ENCODE data around the gene DCUN1D2. TPM values are rescaled to one million over a fixed set of nuclear protein-coding genes. Genes with fewer than 3 reads are reported as not detected.
"Not testable (repeated sequence)": the region's sequence is repeated elsewhere in the genome, so short reads cannot be mapped to it uniquely, and the experiment has no call there.

DCUN1D2 gene
- total RNA-seq, 1 experiment from 2014 or later = 38.6 TPM

DNA sequence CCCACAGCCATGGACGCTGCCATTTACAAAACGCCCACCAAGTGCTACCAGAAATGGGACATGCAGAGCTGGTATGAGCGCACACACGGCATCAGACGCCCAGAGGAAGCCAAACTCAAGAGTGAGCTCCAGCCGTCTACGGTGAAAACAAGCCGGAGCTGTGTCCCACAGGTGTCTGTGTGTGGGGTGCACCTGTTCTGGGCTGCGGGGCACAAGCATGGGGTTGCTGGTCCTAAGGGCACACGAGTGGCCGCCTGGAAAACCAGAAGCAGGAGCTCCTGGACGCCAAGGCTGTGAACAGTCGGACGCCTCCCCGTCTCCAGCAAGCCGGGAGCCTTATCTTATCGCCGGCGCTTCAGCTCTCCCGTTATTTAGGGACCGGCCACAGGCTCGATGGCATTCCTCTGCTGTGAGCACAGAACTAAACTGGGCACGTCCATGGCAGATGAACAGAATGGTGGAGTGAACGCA, 38.5 kb downstream of the DCUN1D2 start:
- intact Hi-C loops (cut with micrococcal nuclease; ENCODE audit: unreplicated experiment) = no loop called here
- no peaks in the 10 kb centered on the region for H3K27me3 ChIP-seq (replicated peaks; ENCODE audit: insufficient read depth, low read depth, low read length, poor library complexity)
- CTCF ChIA-PET = interaction anchor here (0.6 kb wide), 1 partner anchor 87 kb away, joined by 3 read pairs; no protein-coding TSS in a partner anchor

DNA sequence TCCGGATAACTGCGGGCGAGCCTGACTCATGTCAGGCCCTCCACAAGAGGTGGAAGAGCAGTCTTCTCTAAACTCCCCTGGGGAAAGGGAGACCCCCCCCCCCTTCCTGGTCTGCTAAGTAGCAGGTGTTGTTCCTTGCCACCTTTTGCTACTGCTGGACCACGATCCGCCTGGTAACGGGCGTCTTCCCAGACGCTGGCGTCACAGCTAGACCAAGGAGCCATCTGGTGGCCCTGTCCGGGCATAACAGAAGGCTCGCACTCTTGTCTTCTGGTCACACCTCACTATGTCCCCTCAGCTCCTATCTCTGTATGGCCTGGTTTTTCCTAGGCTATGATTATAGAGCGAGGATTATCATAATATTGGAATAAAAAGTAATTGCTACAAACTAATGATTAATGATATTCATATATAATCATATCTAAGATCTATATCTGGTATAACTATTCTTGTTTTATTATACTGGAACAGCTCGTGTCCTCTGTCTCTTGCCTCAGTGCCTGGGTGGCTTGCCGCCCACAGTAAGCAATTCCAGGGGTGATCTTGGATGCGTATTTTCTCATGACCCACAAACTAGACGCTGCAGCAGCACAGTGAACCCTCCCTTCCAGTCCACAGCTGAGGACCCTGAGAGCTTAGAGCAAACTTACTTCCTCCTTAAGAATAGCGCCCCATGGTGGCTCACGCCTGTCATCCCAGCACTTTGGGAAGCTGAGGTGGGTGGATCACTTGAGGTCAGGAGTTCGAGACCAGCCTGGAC, 39.5 kb downstream of the DCUN1D2 start:
- DNase-seq (ENCODE audit: low spot score); CTCF ChIA-PET; H3K36me3 ChIP-seq (ENCODE audit: insufficient read depth, low read length, poor library complexity, severe bottlenecking); POLR2A ChIA-PET (ENCODE audit: low non-redundant PET); BruUV-seq (replicated peaks); H3K4me3 ChIP-seq (ENCODE audit: low read depth, low read length, poor library complexity, severe bottlenecking); H3K27ac ChIP-seq (ENCODE audit: low read depth, low read length, poor library complexity, severe bottlenecking); H3K9me3 ChIP-seq (ENCODE audit: low read depth, low read length, poor library complexity, severe bottlenecking); intact Hi-C loops (cut with micrococcal nuclease; ENCODE audit: unreplicated experiment); H3K27me3 ChIP-seq (replicated peaks; ENCODE audit: insufficient read depth, low read depth, low read length, poor library complexity): not testable (repeated sequence)
- peaks cover 25% of the 10 kb centered on the region for H3K4me1 ChIP-seq (ENCODE audit: insufficient read depth, low read length, poor library complexity, severe bottlenecking)

More for the DNA sequence above, 38.5 kb downstream of the DCUN1D2 start:
- no peak for DNase-seq (ENCODE audit: low spot score)
- POLR2A ChIA-PET (ENCODE audit: low non-redundant PET) = no interaction called here
- H3K9me3 ChIP-seq (ENCODE audit: low read depth, low read length, poor library complexity, severe bottlenecking) = no peaks in the 10 kb centered on the region
- H3K4me1 ChIP-seq (ENCODE audit: insufficient read depth, low read length, poor library complexity, severe bottlenecking) = peaks cover 21% of the 10 kb centered on the region
- H3K36me3 ChIP-seq (ENCODE audit: insufficient read depth, low read length, poor library complexity, severe bottlenecking) = no peaks in the 10 kb centered on the region
- H3K4me3 ChIP-seq (ENCODE audit: low read depth, low read length, poor library complexity, severe bottlenecking) = no peak overlapping the region
- no TSS peak for BruUV-seq (replicated peaks)
- peak overlapping the region; percentile 71 for H3K27ac ChIP-seq (ENCODE audit: low read depth, low read length, poor library complexity, severe bottlenecking)
- TF ChIP-seq, protein P1, sequence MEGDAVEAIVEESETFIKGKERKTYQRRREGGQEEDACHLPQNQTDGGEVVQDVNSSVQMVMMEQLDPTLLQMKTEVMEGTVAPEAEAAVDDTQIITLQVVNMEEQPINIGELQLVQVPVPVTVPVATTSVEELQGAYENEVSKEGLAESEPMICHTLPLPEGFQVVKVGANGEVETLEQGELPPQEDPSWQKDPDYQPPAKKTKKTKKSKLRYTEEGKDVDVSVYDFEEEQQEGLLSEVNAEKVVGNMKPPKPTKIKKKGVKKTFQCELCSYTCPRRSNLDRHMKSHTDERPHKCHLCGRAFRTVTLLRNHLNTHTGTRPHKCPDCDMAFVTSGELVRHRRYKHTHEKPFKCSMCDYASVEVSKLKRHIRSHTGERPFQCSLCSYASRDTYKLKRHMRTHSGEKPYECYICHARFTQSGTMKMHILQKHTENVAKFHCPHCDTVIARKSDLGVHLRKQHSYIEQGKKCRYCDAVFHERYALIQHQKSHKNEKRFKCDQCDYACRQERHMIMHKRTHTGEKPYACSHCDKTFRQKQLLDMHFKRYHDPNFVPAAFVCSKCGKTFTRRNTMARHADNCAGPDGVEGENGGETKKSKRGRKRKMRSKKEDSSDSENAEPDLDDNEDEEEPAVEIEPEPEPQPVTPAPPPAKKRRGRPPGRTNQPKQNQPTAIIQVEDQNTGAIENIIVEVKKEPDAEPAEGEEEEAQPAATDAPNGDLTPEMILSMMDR (conservative IDR thresholded peaks at IDR 0.05; ENCODE audit: low read depth, low read length) = no peak
- no peak for TF ChIP-seq EZH2 (IDR thresholded peaks at IDR 0.05; ENCODE audit: borderline replicate concordance, low read depth, low read length, poor library complexity, severe bottlenecking)

DNA sequence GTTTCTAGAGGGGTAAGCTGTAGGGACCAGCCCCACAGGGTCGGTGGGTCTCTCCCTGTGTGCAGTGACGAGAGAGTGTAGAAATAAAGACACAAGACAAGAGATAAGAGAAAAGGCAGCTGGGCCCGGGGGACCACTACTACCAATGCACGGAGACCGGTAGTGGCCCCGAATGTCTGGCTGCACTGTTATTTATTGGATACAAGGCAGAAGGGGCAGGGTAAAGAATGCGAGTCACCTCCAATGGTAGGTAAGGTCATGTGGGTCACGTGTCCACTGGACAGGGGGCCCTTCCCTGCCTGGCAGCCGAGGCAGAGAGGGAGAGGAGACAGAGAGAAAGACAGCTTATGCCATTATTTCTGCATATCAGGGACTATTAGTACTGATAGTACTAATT, 40.2 kb downstream of the DCUN1D2 start:
- peak overlapping the region; percentile 62 for H3K27ac ChIP-seq (ENCODE audit: low read depth, low read length, poor library complexity, severe bottlenecking)

DNA sequence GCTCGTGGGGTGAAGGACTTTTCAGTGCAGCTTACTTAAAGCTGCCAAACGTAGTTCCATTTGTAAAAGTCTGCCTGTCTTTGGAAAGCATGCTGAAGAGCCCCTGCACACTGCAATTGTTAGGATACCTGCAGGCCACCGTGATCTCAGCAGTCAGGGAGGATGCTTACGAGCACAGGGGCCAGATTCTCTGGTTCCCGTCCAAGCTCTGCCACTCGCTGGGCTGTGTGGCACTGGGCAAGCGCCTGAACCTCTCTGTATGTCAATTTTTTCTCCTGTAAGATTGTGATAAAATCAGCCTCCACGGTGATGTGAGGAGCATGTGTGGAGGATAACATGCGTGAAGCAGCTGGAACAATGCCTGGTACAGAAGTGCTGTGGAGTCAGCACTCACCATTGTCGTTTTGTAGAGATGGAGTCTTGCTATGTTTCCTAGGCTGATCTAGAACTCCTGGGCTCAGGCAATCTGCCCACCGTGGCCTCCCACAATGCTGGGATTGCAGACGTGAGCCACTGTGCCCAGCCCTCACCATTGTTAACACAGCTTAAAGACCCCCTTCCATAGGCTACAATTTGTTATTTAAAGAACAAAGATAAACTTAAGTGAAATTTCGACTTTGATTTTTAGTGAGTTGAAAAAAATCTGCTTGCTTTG, 40.7 kb downstream of the DCUN1D2 start:
- Histone ChIP-seq H3K4me3 (ENCODE audit: low read depth, low read length, poor library complexity, severe bottlenecking) (peak overlapping the region; percentile 58), H3K4me1 (ENCODE audit: insufficient read depth, low read length, poor library complexity, severe bottlenecking) (peaks cover 26% of the 10 kb centered on the region), H3K27me3 (replicated peaks; ENCODE audit: insufficient read depth, low read depth, low read length, poor library complexity) (no peaks in the 10 kb centered on the region), H3K9me3 (ENCODE audit: low read depth, low read length, poor library complexity, severe bottlenecking) (no peaks in the 10 kb centered on the region), H3K36me3 (ENCODE audit: insufficient read depth, low read length, poor library complexity, severe bottlenecking) (no peaks in the 10 kb centered on the region), H3K27ac (ENCODE audit: low read depth, low read length, poor library complexity, severe bottlenecking) (peak overlapping the region; percentile 62)
- TF ChIP-seq EZH2 (IDR thresholded peaks at IDR 0.05; ENCODE audit: borderline replicate concordance, low read depth, low read length, poor library complexity, severe bottlenecking) = no peak
- intact Hi-C loops (cut with micrococcal nuclease; ENCODE audit: unreplicated experiment) = no loop called here
- BruUV-seq (replicated peaks) = no TSS peak
- ChIA-PET POLR2A (ENCODE audit: low non-redundant PET) (no interaction called here), CTCF (no interaction called here)
- DNase-seq (ENCODE audit: low spot score) = no peak

More for the DNA sequence above, 40.2 kb downstream of the DCUN1D2 start:
- H3K27me3 ChIP-seq (replicated peaks; ENCODE audit: insufficient read depth, low read depth, low read length, poor library complexity); H3K36me3 ChIP-seq (ENCODE audit: insufficient read depth, low read length, poor library complexity, severe bottlenecking); BruUV-seq (replicated peaks); POLR2A ChIA-PET (ENCODE audit: low non-redundant PET); intact Hi-C loops (cut with micrococcal nuclease; ENCODE audit: unreplicated experiment); DNase-seq (ENCODE audit: low spot score); CTCF ChIA-PET; H3K9me3 ChIP-seq (ENCODE audit: low read depth, low read length, poor library complexity, severe bottlenecking): not testable (repeated sequence)
- peaks cover 26% of the 10 kb centered on the region for H3K4me1 ChIP-seq (ENCODE audit: insufficient read depth, low read length, poor library complexity, severe bottlenecking)
- peak overlapping the region; percentile 58 for H3K4me3 ChIP-seq (ENCODE audit: low read depth, low read length, poor library complexity, severe bottlenecking)
